LHCN-M2 (cell line): ENCODE results near the gene SSBP2. TPM values are rescaled to one million over a fixed set of nuclear protein-coding genes. Genes with fewer than 3 reads are reported as not detected.
"Not testable (repeated sequence)": the region's sequence is repeated elsewhere in the genome, so short reads cannot be mapped to it uniquely, and the experiment has no call there.

ENCODE experiments used
- DNase-seq: peaks from one replicate; pipeline ENCODE4 v3.0.0-alpha.2; 2012; ENCODE audit warnings: low read depth
- total RNA-seq: library from RNA; depleted of rRNA; stranded (reverse); fragments of >200 nt; gene quantifications from 2 replicates; pipeline ENCODE4 v1.2.3, GENCODE V29; 2014

SSBP2 gene
- total RNA-seq, 1 experiment from 2014 or later: 27.2 TPM

GRCh38 chr5:81592085-81592484 is 158.8 kb downstream of the SSBP2 start:
- DNase-seq: not testable (repeated sequence)

GRCh38 chr5:81590498-81591384 is 160.2 kb downstream of the SSBP2 start:
- DNase-seq: no peak

- peak; percentile 51 for DNase-seq
Observed at GRCh38 chr5:81579262-81579924, 171.5 kb downstream of the SSBP2 start.

DNA sequence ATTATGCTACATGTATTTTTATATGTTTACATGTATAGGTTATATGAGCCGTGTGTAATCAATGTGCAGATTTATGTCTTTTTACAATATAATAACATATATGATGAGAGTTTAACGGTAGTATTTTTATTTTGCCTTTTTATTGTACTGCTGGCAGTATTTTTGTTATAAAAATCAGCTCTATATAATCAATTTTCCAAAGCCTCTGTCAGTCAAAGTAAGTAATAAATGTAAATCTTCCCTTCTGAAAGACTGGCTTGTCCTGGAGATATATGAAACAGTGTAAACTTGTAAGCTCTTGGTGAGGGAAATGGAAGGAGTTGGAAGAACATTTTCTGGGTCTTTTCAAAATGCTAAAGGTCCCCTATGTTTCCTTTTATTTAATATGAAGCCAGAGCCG is 173.8 kb downstream of the SSBP2 start:
- DNase-seq: no peak

- DNase-seq: no peak
Observed at GRCh38 chr5:81575924-81576323, 175.0 kb downstream of the SSBP2 start.

GRCh38 chr5:81572201-81572600 is 178.7 kb downstream of the SSBP2 start:
- DNase-seq: no peak

DNA sequence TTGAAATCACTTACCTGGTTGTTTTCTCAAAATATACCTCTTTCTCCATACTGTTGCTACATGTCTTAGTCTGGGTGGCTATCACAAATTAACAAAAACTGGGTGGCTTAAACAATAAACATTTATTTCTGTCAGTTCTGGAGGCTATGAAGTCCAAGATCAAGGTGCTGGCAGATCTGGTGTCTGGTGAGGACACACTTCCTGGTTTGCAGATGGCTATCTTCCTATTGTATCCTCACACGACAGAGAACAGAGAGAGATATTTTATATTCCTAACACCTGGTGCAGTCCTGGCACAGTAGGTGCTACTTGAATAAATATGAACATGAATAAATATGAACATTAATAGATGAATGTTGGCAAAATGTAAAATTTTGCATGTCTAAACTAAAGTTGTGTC is 192.7 kb downstream of the SSBP2 start:
- DNase-seq: no peak

- DNase-seq: no peak
Observed at GRCh38 chr5:81556809-81557208, 194.1 kb downstream of the SSBP2 start.

DNA sequence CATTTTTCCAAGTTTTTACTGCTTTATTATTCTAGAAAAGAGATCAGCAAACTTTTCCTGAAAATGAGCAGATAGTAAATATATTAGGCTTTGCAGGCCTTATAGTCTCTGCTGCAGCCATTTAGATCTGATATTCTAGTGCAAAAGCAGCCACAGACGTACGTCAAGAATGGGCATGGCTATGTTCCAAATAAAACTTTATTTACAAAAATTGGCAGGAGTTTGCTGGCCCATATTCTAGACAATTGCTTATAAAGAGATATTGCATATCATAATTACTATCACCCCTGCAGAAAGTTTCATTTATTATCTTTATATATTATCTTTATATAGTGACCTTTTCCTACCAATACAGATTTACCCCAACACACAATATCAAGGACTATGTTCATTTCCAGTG is 195.0 kb downstream of the SSBP2 start:
- DNase-seq: no peak

DNA sequence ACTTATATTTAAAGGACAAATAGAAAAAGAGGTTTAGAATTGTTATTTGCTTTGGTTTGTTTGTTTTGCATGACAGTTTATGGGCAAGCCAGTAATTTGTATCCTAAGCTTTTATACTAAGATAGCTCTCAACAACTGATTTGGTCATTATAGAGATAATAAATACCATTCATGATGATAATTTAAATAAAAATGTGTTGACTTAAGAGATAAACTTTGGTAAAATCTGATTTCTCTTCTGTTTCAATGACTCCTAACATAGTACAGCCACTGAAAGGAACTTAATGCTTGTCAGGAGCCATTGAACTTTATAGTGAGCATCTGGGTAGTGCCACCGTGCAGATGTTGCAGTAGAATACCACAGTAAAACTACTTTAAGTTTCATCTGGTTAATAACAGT is 196.2 kb downstream of the SSBP2 start:
- no peak for DNase-seq

GRCh38 chr5:81553567-81554212 is 197.2 kb downstream of the SSBP2 start:
- DNase-seq: no peak

DNA sequence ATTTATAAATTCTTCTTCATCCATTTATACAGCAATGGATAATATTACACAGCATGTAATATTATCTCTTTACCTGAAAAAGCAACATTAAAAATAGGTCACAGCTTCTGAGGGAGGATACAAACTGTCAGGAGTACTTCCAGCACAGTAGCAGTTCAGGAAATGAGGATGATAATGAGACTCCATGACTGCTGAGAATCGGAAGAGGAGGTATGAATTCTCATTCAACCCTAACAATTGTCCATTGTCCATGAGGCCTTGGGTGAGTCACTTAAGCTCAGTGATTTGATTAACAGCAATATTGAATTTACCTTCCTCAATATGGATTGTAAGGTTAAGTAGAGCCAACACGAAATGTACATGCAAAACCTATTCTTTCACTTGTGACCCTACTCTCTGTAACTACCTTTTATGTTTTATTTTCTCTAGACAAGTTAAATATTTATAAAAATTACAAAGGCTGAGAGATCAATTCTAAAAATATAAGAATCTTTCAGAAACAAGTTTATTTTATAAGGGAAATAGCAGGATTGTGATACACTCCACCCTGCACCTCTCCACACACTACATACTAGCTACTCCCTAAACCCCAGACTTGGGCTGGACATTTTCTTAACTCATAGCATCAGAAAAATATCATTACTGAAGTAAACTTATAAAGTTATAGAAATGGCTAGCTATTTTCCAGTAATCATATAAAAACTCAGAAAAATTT is 197.9 kb downstream of the SSBP2 start:
- no peak for DNase-seq

- DNase-seq: no peak
Observed at GRCh38 chr5:81549123-81549522, 201.8 kb downstream of the SSBP2 start.

- DNase-seq: no peak
Observed at GRCh38 chr5:81547001-81547400, 203.9 kb downstream of the SSBP2 start.

DNA sequence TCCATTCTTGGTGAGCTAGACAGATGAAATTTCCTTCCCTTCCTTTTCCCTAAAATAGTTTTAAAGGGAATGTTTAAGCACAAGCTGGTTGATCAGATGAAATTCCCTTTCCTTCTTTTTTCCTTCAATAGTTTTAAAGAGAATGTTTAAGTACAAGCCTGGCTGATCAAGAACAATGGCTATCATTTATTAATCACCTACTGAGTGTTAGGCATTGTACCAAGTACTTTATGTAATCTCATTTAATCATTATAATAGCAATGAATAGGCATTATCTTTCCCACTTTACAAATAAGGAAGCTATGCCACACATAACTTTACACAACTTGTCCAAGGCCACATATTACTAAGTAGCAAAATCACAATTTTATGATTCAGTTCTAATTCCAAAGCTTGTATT is 205.0 kb downstream of the SSBP2 start:
- DNase-seq: no peak

DNA sequence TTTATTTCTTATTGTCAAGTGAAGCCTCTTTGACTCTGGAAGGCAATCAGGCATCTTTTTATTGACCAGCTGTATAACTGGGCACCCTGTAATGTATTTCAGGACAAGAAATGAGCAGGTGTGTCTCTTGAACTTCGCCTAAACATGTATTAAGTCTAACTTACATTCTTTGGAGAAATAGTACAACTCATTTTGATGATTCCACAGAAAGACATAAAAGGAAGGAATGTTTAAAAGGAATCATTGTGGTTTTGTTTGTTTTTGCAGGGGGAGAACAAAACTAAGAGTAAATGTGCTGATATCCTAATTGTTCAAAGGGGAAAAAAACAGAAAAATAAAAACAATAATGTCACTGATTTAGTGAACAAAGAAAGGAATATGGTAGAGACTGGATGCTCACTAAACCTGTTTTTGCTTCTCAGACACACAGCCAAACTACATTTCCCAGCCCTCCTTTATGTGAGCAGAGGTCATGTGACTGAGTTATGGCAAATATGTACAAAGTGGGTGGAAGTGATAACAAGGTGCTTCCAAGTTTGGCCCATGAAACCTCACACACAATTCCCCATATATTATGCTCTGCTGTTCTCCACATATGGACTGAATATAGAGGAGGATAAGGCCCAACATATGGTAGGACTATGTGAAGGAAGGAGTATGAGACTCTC is 206.4 kb downstream of the SSBP2 start:
- peak; percentile 4 for DNase-seq

DNA sequence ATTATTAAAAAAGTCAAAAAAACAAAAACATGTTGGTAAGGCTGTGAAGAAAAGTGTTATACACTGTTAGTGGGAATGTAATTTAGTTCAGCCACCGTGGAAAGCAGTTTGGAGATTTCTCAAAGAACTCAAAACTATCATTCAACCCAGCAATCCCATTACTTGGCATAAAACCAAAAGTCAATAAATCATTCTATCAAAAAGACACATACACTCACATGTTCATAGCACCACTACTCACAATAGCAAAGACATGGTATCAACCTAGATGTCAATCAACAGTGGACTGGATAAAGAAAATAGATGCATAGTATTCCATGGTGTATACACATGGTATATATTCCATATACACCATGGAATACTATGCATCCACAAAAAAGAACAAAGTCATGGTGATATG is 208.7 kb downstream of the SSBP2 start:
- no peak for DNase-seq

DNA sequence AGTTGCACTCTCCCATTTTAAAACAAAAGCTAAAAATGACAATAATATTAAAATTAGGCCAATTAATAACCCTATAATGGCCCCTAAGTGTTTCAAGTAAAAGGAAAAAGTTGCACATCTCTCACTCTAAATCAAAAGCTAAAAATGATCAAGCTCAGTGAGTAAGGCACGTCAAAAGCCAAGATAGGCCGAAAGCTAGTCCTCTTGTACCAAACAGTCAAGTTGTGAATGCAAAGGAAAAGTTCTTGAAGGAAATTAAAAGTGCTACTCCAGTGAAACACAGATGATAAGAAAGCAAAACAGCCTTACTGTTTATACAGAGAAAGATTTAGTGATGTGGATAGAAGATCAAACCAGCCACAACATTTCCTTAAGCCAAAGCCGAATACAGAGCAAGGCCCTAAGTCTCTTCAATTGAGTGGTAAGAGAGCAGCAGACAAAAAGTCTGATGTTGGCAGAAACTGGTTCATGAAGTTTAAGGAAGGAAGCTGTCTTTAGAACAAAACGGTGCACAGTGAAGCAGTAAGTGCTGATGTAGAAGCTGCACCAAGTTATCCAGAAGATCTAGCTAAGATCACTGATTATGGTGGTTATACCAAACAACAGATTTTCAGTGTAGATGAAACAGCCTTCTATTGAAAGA is 212.9 kb downstream of the SSBP2 start:
- no peak for DNase-seq

DNA sequence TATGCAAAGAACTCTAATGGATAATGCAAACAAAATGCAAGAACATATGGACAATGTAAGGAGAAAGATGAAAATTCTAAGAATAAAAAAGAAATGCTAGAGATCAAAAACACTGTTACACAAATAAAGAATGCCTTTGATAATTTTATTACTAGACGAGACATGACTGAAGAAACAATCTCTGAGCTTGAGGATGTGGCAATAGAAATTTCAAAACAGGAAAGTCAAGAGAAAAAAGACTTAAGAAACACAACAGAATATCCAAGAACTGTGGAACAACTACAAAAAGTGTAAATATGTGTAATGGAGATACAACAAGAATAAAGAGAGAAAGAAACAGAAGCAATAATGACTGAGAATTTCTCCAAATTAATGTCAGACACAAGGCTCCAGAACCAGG is 216.5 kb downstream of the SSBP2 start:
- no peak for DNase-seq

- DNase-seq: no peak
Observed at GRCh38 chr5:81533629-81534405, 217.1 kb downstream of the SSBP2 start.
